ENCODE measurements around the gene RBM42. TPM values are rescaled to one million over a fixed set of nuclear protein-coding genes. Genes with fewer than 3 reads are reported as not detected.

The RBM42 gene, protein sequence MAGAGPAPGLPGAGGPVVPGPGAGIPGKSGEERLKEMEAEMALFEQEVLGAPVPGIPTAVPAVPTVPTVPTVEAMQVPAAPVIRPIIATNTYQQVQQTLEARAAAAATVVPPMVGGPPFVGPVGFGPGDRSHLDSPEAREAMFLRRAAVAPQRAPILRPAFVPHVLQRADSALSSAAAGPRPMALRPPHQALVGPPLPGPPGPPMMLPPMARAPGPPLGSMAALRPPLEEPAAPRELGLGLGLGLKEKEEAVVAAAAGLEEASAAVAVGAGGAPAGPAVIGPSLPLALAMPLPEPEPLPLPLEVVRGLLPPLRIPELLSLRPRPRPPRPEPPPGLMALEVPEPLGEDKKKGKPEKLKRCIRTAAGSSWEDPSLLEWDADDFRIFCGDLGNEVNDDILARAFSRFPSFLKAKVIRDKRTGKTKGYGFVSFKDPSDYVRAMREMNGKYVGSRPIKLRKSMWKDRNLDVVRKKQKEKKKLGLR
- total RNA-seq, result 10 to 100 TPM; 47.4 to 70.0 (median 57.5) TPM
- polyA plus RNA-seq, result 10 to 100 TPM; 63.1 to 89.2 TPM
- long read RNA-seq, donor 1, transcript RBM42-201 (10 exons, 1,680 nt), result major isoform, 20 of 97 reads
- long read RNA-seq, donor 1, partial matches to known transcripts, result 23 of 97 reads
- long read RNA-seq, donor 1, other reads (novel, unspliced or antisense), result 52 of 97 reads
- long read RNA-seq, donor 2, transcript RBM42-201 (10 exons, 1,680 nt), result major isoform, 127 of 342 reads
- long read RNA-seq, donor 2, partial matches to known transcripts, result 9 of 342 reads
- long read RNA-seq, donor 2, other reads (novel, unspliced or antisense), result 201 of 342 reads
- long read RNA-seq, donor 3, transcript RBM42-201 (10 exons, 1,680 nt), result major isoform, 30 of 95 reads
- long read RNA-seq, donor 3, partial matches to known transcripts, result 12 of 95 reads
- long read RNA-seq, donor 3, other reads (novel, unspliced or antisense), result 51 of 95 reads

DNA sequence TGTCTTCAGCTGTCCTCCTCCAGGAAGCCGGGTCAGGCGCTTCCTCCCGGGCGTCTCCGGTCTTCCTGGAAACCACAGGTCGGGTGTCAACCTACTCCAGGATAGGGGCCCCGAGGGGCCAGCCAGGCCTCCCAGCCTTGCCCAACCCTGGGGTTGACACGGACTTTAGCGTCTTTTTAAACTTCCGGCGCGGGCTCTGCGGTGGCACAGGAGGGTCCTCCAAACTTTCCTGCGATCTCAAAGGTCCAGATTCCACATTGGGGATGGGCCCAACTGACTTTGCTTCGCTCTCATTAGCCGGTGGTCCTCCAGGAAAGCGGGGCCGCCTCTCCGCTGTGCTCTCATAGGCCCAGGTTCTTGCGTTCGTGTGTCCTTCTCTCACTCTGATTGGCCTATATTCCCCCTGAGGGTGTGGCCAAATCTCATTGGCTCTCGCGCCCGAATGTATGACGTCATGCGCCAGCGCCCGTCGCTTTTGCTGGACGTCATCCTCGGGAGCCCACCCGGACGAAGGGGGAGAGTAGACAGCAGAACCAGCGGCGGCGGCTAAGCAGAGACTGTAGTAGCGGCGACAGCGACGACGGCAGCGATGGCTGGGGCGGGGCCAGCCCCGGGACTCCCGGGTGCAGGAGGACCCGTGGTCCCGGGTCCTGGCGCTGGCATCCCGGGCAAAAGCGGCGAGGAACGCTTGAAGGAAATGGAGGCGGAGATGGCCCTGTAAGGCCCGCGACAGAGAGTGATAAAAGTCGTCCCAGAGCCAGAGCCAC, at the start of gene RBM42:
Gene RBM42, plus strand, starts transcription at position 472 of the 767 bp plus-strand sequence. Its CDS starts 118 bp downstream, at position 590.
- no peak for TF ChIP-seq CTCF (IDR thresholded peaks at IDR 0.05)
- TF ChIP-seq POLR2A (IDR thresholded peaks at IDR 0.05), result peak in 1 of 2 donors; percentile 79
- H3K36me3 ChIP-seq, result peaks cover 0 to 40% (median 36%) of the 10 kb centered on the region in 9 donors
- H3K4me1 ChIP-seq, result peaks cover 4 to 25% (median 14%) of the 10 kb centered on the region in 12 donors
- ATAC-seq (peak; percentile 100), DNase-seq (peak; percentile 97 to 98 (median 97))
- H3K27ac ChIP-seq, result peak within 1 kb of the TSS; percentile 75 to 96 (median 92)
- peak within 1 kb of the TSS; percentile 75 to 100 (median 95) for H3K4me3 ChIP-seq
- H3K9me3 ChIP-seq, result no peaks in the 10 kb centered on the region
- H3K27me3 ChIP-seq, result no peaks in the 10 kb centered on the region
- intact Hi-C loops (cut with DNase I), result loop anchor here in 2 of 10 donors (1.0 kb wide), 1 partner anchor 16 kb away; the partner anchor contains the start of gene HAUS5 (in 2 of the 2)
- WGBS, 4 donors, result 0% methylated on average over 33 to 56 of the region's 56 CpGs

GRCh38 chr19:35582760-35583159, 46.1 kb upstream of the RBM42 start:
- intact Hi-C loops (cut with DNase I), result no loop called here

DNA sequence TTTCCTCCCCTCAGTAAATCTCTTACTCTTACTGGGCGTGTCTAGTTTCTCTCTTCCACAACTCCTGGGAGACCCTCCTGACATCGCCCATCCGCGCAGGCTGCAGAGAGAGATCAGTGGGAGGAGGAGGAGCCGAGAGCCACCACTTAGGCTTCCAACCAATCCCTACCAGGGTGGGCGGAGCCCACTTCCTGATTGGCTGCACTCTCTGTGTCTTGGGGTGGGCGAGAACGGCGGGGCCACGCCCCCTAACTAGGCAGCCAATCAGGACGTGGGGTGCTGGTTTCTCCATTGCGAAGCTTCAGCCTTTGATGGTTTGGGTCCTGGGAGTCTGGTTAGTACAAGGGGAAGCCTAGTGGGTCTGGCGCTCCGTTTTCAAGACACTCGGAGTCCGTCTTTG, 43.0 kb upstream of the RBM42 start, which contains the start of gene PMIS2:
Gene PMIS2, plus strand, starts transcription at position 326 of the 400 bp plus-strand sequence. CDS start 87 bp downstream, outside the sequence.
- DNase-seq (no peak), ATAC-seq (no peak)
- Histone ChIP-seq H3K4me3 (no peak within 1 kb of the TSS), H3K4me1 (no peaks in the 10 kb centered on the region), H3K9me3 (no peaks in the 10 kb centered on the region), H3K27me3 (peaks cover 0 to 29% (median 8%) of the 10 kb centered on the region in 9 donors), H3K27ac (no peak within 1 kb of the TSS), H3K36me3 (no peaks in the 10 kb centered on the region)
- no peak for TF ChIP-seq POLR2A (IDR thresholded peaks at IDR 0.05)
- TF ChIP-seq CTCF (IDR thresholded peaks at IDR 0.05), result no peak
- WGBS, 4 donors, result 28 to 51% (median 48%) methylated on average over 8 to 16 of the region's 16 CpGs
- intact Hi-C loops (cut with DNase I), result no loop called here

More at GRCh38 chr19:35582760-35583159, 46.1 kb upstream of the RBM42 start:
- Histone ChIP-seq H3K9me3 (peaks cover 0 to 4% (median 0%) of the 10 kb centered on the region in 12 donors), H3K27ac (no peak overlapping the region), H3K27me3 (peaks cover 0 to 47% (median 8%) of the 10 kb centered on the region in 9 donors), H3K4me3 (no peak overlapping the region), H3K4me1 (no peaks in the 10 kb centered on the region), H3K36me3 (no peaks in the 10 kb centered on the region)
- TF ChIP-seq CTCF (IDR thresholded peaks at IDR 0.05), result no peak
- TF ChIP-seq POLR2A (IDR thresholded peaks at IDR 0.05), result no peak
- DNase-seq (no peak), ATAC-seq (no peak)
- WGBS, 4 donors, result 78 to 89% (median 83%) methylated on average over 1 of the region's 1 CpG
